ENCODE measurements around the gene PGM5. TPM values are rescaled to one million over a fixed set of nuclear protein-coding genes. Genes with fewer than 3 reads are reported as not detected.
"Not testable (repeated sequence)": the region's sequence is repeated elsewhere in the genome, so short reads cannot be mapped to it uniquely, and the experiment has no call there.

PGM5 gene
- total RNA-seq, 1 donor from 2014 or later = not detected

DNA sequence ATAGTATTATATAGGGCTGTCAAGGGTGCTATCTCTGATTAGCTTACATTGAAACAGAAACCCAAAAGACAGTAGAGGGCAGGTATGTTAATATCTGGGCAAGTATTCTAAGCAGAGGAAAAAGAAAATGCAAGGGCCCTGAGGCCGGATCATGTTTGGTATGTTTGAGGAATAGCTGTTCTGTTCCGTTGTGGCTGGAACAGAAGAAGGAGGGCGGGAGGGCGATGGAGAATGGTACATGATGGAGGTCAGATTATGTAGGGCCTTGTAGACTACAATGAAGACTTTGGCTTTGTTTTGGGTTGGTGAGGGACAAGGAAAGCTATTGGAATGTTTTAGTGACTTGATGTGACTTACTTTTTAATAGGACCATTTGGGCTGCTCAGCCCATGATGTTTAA, 19.4 kb downstream of the PGM5 start:
- intact Hi-C loops (cut with micrococcal nuclease) = not testable (repeated sequence)

DNA sequence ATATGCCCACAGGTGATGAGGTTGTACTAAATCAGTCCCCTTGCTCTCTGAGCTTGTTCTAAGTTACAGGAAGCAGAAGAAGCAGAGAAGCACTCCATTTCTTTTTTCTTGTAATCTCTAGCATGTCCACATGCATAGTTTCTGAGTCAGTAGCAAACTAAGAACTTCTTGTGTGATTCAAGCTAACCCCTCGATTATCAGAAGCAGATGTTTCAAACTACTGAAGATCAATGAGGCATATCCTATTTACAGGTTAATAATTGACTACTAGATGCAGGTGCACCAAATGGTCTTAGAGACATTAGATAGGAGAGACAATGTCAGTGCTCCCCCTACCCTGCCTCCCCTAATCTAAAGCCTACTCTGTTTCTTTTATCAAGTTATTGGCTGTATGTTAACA, 21.3 kb downstream of the PGM5 start:
- intact Hi-C loops (cut with micrococcal nuclease) = not testable (repeated sequence)

- intact Hi-C loops (cut with micrococcal nuclease) = not testable (repeated sequence)
Measured at GRCh38 chr9:68383894-68384293, 27.5 kb downstream of the PGM5 start.

GRCh38 chr9:68389558-68389957, 33.1 kb downstream of the PGM5 start:
- intact Hi-C loops (cut with micrococcal nuclease) = not testable (repeated sequence)

GRCh38 chr9:68390737-68391136, 34.3 kb downstream of the PGM5 start:
- intact Hi-C loops (cut with micrococcal nuclease) = not testable (repeated sequence)

GRCh38 chr9:68396411-68397094, 40.1 kb downstream of the PGM5 start:
- intact Hi-C loops (cut with micrococcal nuclease) = not testable (repeated sequence)

- intact Hi-C loops (cut with micrococcal nuclease) = not testable (repeated sequence)
Measured at GRCh38 chr9:68397095-68397423, 40.6 kb downstream of the PGM5 start.

GRCh38 chr9:68397796-68398195, 41.4 kb downstream of the PGM5 start:
- intact Hi-C loops (cut with micrococcal nuclease) = not testable (repeated sequence)

- intact Hi-C loops (cut with micrococcal nuclease) = not testable (repeated sequence)
Measured at GRCh38 chr9:68398324-68398723, 41.9 kb downstream of the PGM5 start.

GRCh38 chr9:68404421-68405185, 48.2 kb downstream of the PGM5 start:
- intact Hi-C loops (cut with micrococcal nuclease) = not testable (repeated sequence)

DNA sequence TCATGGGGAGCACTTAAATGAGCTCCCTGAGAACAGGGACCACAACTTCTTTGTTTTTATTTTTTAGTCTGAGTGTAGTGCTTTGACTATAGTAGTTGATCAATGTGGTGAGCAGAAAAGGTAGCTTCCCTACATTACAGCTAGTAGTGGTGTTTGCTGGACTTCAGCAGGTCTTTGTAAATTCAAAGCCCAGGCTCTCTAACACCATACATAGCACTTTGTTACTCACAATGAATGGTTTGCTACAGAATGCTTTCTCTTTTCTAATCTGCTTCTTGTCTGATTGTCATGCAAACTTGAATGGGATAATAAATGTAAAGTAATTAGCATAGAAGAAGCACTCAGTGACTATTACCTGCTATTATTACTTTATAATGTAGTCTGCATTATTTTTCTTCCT, 55.5 kb downstream of the PGM5 start:
- intact Hi-C loops (cut with micrococcal nuclease) = not testable (repeated sequence)

GRCh38 chr9:68412754-68413153, 56.3 kb downstream of the PGM5 start:
- intact Hi-C loops (cut with micrococcal nuclease) = not testable (repeated sequence)

GRCh38 chr9:68415065-68415464, 58.7 kb downstream of the PGM5 start:
- intact Hi-C loops (cut with micrococcal nuclease) = not testable (repeated sequence)

GRCh38 chr9:68416936-68417564, 60.6 kb downstream of the PGM5 start:
- intact Hi-C loops (cut with micrococcal nuclease) = no loop called here

- intact Hi-C loops (cut with micrococcal nuclease) = no loop called here
Measured at GRCh38 chr9:68417762-68418161, 61.4 kb downstream of the PGM5 start.

GRCh38 chr9:68418259-68418845, 61.9 kb downstream of the PGM5 start:
- intact Hi-C loops (cut with micrococcal nuclease) = no loop called here

- intact Hi-C loops (cut with micrococcal nuclease) = no loop called here
Measured at GRCh38 chr9:68419901-68420300, 63.5 kb downstream of the PGM5 start.

DNA sequence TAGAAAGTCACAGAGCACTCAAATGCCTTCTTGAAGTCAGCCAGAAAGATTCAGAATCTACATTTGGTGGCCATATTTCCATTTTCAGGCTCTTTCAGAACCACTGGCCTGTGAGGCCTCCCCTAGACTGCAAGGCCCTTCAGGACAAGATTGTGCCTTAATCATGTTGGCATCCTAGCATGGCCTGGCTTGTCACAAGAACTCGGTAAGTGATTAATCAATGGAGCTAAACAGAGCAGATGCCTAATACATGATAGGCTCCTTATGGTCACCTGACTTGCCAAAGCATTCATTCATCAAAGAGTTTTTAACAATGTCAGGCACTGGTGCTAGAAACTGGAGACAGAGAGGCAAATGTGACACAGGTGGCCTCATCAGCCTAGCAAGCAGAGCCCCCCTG, 70.3 kb downstream of the PGM5 start:
- intact Hi-C loops (cut with micrococcal nuclease) = no loop called here

- intact Hi-C loops (cut with micrococcal nuclease) = no loop called here
Measured at GRCh38 chr9:68427216-68427977, 71.0 kb downstream of the PGM5 start.

GRCh38 chr9:68428481-68428880, 72.1 kb downstream of the PGM5 start:
- intact Hi-C loops (cut with micrococcal nuclease) = no loop called here

DNA sequence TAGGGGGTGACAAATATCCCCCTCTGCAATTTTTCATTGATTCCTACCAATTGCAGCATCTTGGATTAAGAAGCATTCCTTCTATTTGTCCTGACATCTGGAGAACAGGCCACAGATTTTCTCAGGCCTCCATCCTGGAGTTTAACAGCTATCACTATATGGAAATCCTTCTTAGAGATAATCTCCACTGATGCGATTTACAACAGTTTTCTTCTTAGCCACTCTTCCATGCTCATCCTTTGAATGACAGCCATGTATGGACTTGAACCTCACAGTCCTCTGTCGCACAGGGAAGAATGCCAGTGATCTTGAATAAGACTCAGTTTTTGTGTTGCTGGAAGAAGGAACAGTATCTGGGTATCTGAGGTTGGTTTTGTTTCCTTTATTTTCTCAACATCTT, 73.2 kb downstream of the PGM5 start:
- intact Hi-C loops (cut with micrococcal nuclease) = no loop called here
